Panc1 (cell line): ENCODE results near the gene ATF2. TPM values are rescaled to one million over a fixed set of nuclear protein-coding genes. Genes with fewer than 3 reads are reported as not detected.

Source experiments
- ATAC-seq: fragments of 200-7000 bp; cut with Tn5 transposase; 2 replicates; pipeline ENCODE4 v1.9.1; 2020; ENCODE audit warnings: mild to moderate bottlenecking, moderate library complexity
- BruUV-seq: library from RNA; stranded (reverse); fragments of 400-500 nt; replicated peaks from 2 replicates; lab custom pipeline; 2021; lab: Mats Ljungman, UMichigan
- CTCF ChIA-PET: fragments of 300-600 bp; sonication (Branson Sonifier 250); formaldehyde crosslinking; loops from one replicate; lab custom pipeline; 2022; ENCODE audit warnings: antibody characterized with exemption; lab: Charles Lee
- POLR2A ChIA-PET: fragments of 300-600 bp; sonication (Branson Sonifier 250); formaldehyde crosslinking; loops from one replicate; lab custom pipeline; 2022; ENCODE audit warnings: antibody characterized with exemption; lab: Charles Lee
- DNase-seq: peaks from one replicate; pipeline ENCODE4 v3.0.0-alpha.2; 2010; ENCODE audit warnings: low read depth, low spot score
- H3K27ac ChIP-seq: 2 replicates; pipeline ENCODE4 v1.5.1; 2011; ENCODE audit warnings: mild to moderate bottlenecking, low read length, inconsistent platforms
- H3K27me3 ChIP-seq: fragments of 200-500 bp; sonication (Bioruptor generic); 2 replicates; pipeline ENCODE4 v1.6.0; 2014; ENCODE audit warnings: low read length, inconsistent platforms; ENCODE audit not compliant: control insufficient read depth, insufficient read depth
- H3K36me3 ChIP-seq: fragments of 200-500 bp; sonication (Bioruptor generic); 2 replicates; pipeline ENCODE4 v1.5.1; 2014; ENCODE audit warnings: inconsistent platforms, mild to moderate bottlenecking, low read length, moderate library complexity; ENCODE audit not compliant: control insufficient read depth, insufficient read depth
- H3K4me1 ChIP-seq: 2 replicates; pipeline ENCODE4 v1.5.1; 2011; ENCODE audit warnings: inconsistent platforms, mild to moderate bottlenecking, low read length, moderate library complexity; ENCODE audit not compliant: control insufficient read depth, insufficient read depth
- H3K4me3 ChIP-seq, 2 experiments: 2 replicates each; pipeline ENCODE4 v1.5.1; 2011 to 2012; ENCODE audit warnings: low read depth in 2 of 2, low read length in 2 of 2, mild to moderate bottlenecking in 2 of 2, inconsistent platforms in 1 of 2, moderate library complexity in 1 of 2
- H3K9me3 ChIP-seq: fragments of 200-500 bp; sonication (Bioruptor generic); 2 replicates; pipeline ENCODE4 v1.5.1; 2014; ENCODE audit warnings: low read depth, mild to moderate bottlenecking, inconsistent platforms, low read length, moderate library complexity; ENCODE audit not compliant: control insufficient read depth, insufficient read depth
- CTCF ChIP-seq: fragments of 450-650 bp; IDR thresholded peaks from 2 replicates; pipeline ENCODE4 v1.5.1; 2017; ENCODE audit warnings: mild to moderate bottlenecking
- POLR2AphosphoS5 ChIP-seq: IDR thresholded peaks from 2 replicates; pipeline ENCODE4 v1.6.1; 2012; ENCODE audit warnings: mild to moderate bottlenecking, low read depth, low read length, moderate library complexity
- REST ChIP-seq, 2 experiments: IDR thresholded peaks; 2 replicates each; pipeline ENCODE4 v1.6.1; 2011 to 2012; ENCODE audit warnings: low read depth in 2 of 2, control low read depth in 1 of 2, low read length in 1 of 2, mild to moderate bottlenecking in 1 of 2, moderate library complexity in 1 of 2; ENCODE audit not compliant: insufficient read depth in 1 of 2
- SIN3A ChIP-seq: IDR thresholded peaks from 2 replicates; pipeline ENCODE4 v1.6.1; 2012; ENCODE audit warnings: low read depth, mild to moderate bottlenecking, low read length, moderate library complexity, borderline replicate concordance; ENCODE audit not compliant: insufficient read depth
- TCF7L2 ChIP-seq: IDR thresholded peaks from 2 replicates; pipeline ENCODE4 v1.6.1; 2011; ENCODE audit warnings: mild to moderate bottlenecking, low read depth, low read length, inconsistent platforms
- in situ Hi-C: cut with HindIII; loops from 2 replicates; pipeline ENCODE4 v1.10.0; 2016; ENCODE audit warnings: low sequenced_read_pairs, low pct_unique_long_range_greater_than_20kb
- intact Hi-C: fragments of 100-400 bp; cut with micrococcal nuclease; formaldehyde crosslinking; loops from one replicate; pipeline ENCODE4 v1.10.0; 2022; ENCODE audit not compliant: unreplicated experiment
- total RNA-seq: library from RNA; stranded (reverse); gene quantifications from one replicate; pipeline ENCODE4 v1.2.1, GENCODE V29; 2021; ENCODE audit not compliant: unreplicated experiment

Gene ATF2
- total RNA-seq, 1 experiment from 2014 or later = 61.8 TPM

GRCh38 chr2:175158894-175159293, 9.1 kb downstream of the ATF2 start:
- Histone ChIP-seq H3K4me1 (peaks cover 12% of the 10 kb centered on the region; the same call in 1 of the 2 replicates), H3K27ac (no peak overlapping the region), H3K27me3 (no peaks in the 10 kb centered on the region), H3K4me3 (no peak overlapping the region), H3K36me3 (no peaks in the 10 kb centered on the region), H3K9me3 (no peaks in the 10 kb centered on the region)
- DNase-seq (no peak), ATAC-seq (no peak)
- intact Hi-C loops (no loop called here), in situ Hi-C loops (no loop called here)
- CTCF ChIA-PET = no interaction called here
- TF ChIP-seq CTCF = no peak
- no peak for TF ChIP-seq POLR2AphosphoS5
- no peak for TF ChIP-seq SIN3A
- TF ChIP-seq REST (IDR thresholded peaks at IDR 0.05; ENCODE audit: insufficient read depth in 1 of 2, low read depth in 2 of 2, low read length in 1 of 2) = no peak
- TF ChIP-seq TCF7L2 = no peak
- POLR2A ChIA-PET = interaction anchor here (1.0 kb wide), 1 partner anchor 10 kb away, joined by 3 read pairs; the partner anchor contains the start of gene ATF2
- BruUV-seq = no TSS peak

- in situ Hi-C loops = no loop called here
- BruUV-seq = no TSS peak
- Histone ChIP-seq H3K4me3 (no peak overlapping the region), H3K27ac (no peak overlapping the region), H3K36me3 (no peaks in the 10 kb centered on the region), H3K9me3 (no peaks in the 10 kb centered on the region), H3K27me3 (no peaks in the 10 kb centered on the region), H3K4me1 (peaks cover 17% of the 10 kb centered on the region; the same call in 1 of the 2 replicates)
- TF ChIP-seq TCF7L2 = no peak
- no peak for TF ChIP-seq SIN3A
- TF ChIP-seq POLR2AphosphoS5 = no peak
- no peak for TF ChIP-seq CTCF
- no peak for TF ChIP-seq REST (IDR thresholded peaks at IDR 0.05; ENCODE audit: insufficient read depth in 1 of 2, low read depth in 2 of 2, low read length in 1 of 2)
- CTCF ChIA-PET = no interaction called here
- intact Hi-C loops = no loop called here
- no peak for DNase-seq
- ATAC-seq = no peak; the same call in 1 of the 2 replicates
- POLR2A ChIA-PET = no interaction called here
These were observed 11.5 kb downstream of the ATF2 start for GRCh38 chr2:175156534-175156933.
